ENCODE measurements around the gene DNAI1.

Gene DNAI1

GRCh38 chr9:34555500-34555899 lies 96.9 kb downstream of the DNAI1 start:
- DNase-seq (ENCODE audit: low read depth), result no peak
- no peak for TF ChIP-seq CTCF (IDR thresholded peaks at IDR 0.05; ENCODE audit: low read depth, low read length, missing control alignments)
- H3K4me3 ChIP-seq (ENCODE audit: low read depth, low read length), result no peak overlapping the region

- TF ChIP-seq CTCF (IDR thresholded peaks at IDR 0.05; ENCODE audit: low read depth, low read length, missing control alignments), result no peak
- H3K4me3 ChIP-seq (ENCODE audit: low read depth, low read length), result no peak overlapping the region
- no peak for DNase-seq (ENCODE audit: low read depth)
Observed at GRCh38 chr9:34555936-34556525, 97.4 kb downstream of the DNAI1 start.

GRCh38 chr9:34556949-34557348 lies 98.3 kb downstream of the DNAI1 start:
- no peak overlapping the region for H3K4me3 ChIP-seq (ENCODE audit: low read depth, low read length)
- no peak for TF ChIP-seq CTCF (IDR thresholded peaks at IDR 0.05; ENCODE audit: low read depth, low read length, missing control alignments)
- DNase-seq (ENCODE audit: low read depth), result no peak

GRCh38 chr9:34557426-34558321 lies 99.1 kb downstream of the DNAI1 start:
- H3K4me3 ChIP-seq (ENCODE audit: low read depth, low read length), result no peak overlapping the region
- DNase-seq (ENCODE audit: low read depth), result no peak
- TF ChIP-seq CTCF (IDR thresholded peaks at IDR 0.05; ENCODE audit: low read depth, low read length, missing control alignments), result no peak

- no peak for DNase-seq (ENCODE audit: low read depth)
- TF ChIP-seq CTCF (IDR thresholded peaks at IDR 0.05; ENCODE audit: low read depth, low read length, missing control alignments), result no peak
- no peak overlapping the region for H3K4me3 ChIP-seq (ENCODE audit: low read depth, low read length)
Observed at GRCh38 chr9:34558364-34558763, 99.8 kb downstream of the DNAI1 start.

GRCh38 chr9:34558919-34559623 lies 100.5 kb downstream of the DNAI1 start:
- TF ChIP-seq CTCF (IDR thresholded peaks at IDR 0.05; ENCODE audit: low read depth, low read length, missing control alignments), result no peak
- no peak overlapping the region for H3K4me3 ChIP-seq (ENCODE audit: low read depth, low read length)
- no peak for DNase-seq (ENCODE audit: low read depth)
